Measurements from ENCODE around the gene TNNT2. TPM values are rescaled to one million over a fixed set of nuclear protein-coding genes. Genes with fewer than 3 reads are reported as not detected.

TNNT2 gene
- total and polyA plus RNA-seq, 2 of the 13 experiments (the other 11 are each of a cell fraction or from before 2014, with no cell fraction given): 0.20 to 0.63 TPM

DNA sequence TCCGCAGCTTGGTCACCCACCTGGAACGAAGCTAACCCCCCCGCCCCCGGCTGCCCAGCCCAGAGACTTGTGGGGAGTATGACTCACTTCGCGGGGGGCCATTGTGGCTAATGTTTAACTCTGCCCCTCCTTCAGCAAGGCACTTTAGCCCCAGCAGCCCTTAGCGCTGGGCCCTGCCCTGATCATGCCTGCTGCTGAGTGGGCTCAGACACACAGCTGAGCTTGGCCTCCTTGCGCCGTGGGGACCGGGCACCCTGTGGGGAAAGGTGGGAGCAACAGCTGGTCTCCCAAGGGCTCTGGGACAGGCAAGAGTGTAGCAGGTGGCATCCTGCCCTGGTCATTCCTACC lies 28.0 kb upstream of the TNNT2 start (continued):
- TF ChIP-seq, protein P1, sequence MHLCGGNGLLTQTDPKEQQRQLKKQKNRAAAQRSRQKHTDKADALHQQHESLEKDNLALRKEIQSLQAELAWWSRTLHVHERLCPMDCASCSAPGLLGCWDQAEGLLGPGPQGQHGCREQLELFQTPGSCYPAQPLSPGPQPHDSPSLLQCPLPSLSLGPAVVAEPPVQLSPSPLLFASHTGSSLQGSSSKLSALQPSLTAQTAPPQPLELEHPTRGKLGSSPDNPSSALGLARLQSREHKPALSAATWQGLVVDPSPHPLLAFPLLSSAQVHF (CRISPR knock-in tag; IDR thresholded peaks at IDR 0.05): no peak
- TF ChIP-seq, protein P2, sequence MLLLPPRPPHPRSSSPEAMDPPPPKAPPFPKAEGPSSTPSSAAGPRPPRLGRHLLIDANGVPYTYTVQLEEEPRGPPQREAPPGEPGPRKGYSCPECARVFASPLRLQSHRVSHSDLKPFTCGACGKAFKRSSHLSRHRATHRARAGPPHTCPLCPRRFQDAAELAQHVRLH (CRISPR knock-in tag; IDR thresholded peaks at IDR 0.05; ENCODE audit: borderline replicate concordance, low read depth): peak; percentile 69; the same call in 1 of the 2 replicates
- TF ChIP-seq SMYD3 (CRISPR knock-in tag; IDR thresholded peaks at IDR 0.05) (no peak), EP300 (IDR thresholded peaks at IDR 0.05; ENCODE audit: low read depth in 2 of 2, low read length in 2 of 2) (peak in 1 of 2 experiments; percentile 59; a peak in 1 of 4 replicates), EP300 (CRISPR knock-in tag; IDR thresholded peaks at IDR 0.05; ENCODE audit: borderline replicate concordance) (0 out of 2 replicates have a peak, but pooled peaks have one; percentile 48), ZBTB7B (CRISPR knock-in tag; IDR thresholded peaks at IDR 0.05) (peak; percentile 73), ARNT2 (CRISPR knock-in tag; IDR thresholded peaks at IDR 0.05; ENCODE audit: low read depth) (0 out of 2 replicates have a peak, but pooled peaks have one; percentile 35), ZNF264 (CRISPR knock-in tag; IDR thresholded peaks at IDR 0.05) (0 out of 2 replicates have a peak, but pooled peaks have one; percentile 43), MLLT10 (CRISPR knock-in tag; IDR thresholded peaks at IDR 0.05) (no peak), ZNF768 (CRISPR knock-in tag; IDR thresholded peaks at IDR 0.05) (peak; percentile 45), JUNB (CRISPR knock-in tag; IDR thresholded peaks at IDR 0.05; ENCODE audit: borderline replicate concordance) (peak; percentile 93), GABPB1 (CRISPR knock-in tag; IDR thresholded peaks at IDR 0.05) (peak; percentile 51), NCOA2 (CRISPR knock-in tag; IDR thresholded peaks at IDR 0.05) (0 out of 2 replicates have a peak, but pooled peaks have one; percentile 37), TRIM24 (CRISPR knock-in tag; IDR thresholded peaks at IDR 0.05) (no peak), POLR2A (IDR thresholded peaks at IDR 0.05; ENCODE audit: insufficient read depth in 1 of 2, low read depth in 2 of 2, low read length in 2 of 2) (peak in 1 of 2 experiments; percentile 73; a peak in 2 of 4 replicates), ZNF501 (CRISPR knock-in tag; IDR thresholded peaks at IDR 0.05) (peak; percentile 59; the same call in 1 of the 2 replicates), MIXL1 (CRISPR knock-in tag; IDR thresholded peaks at IDR 0.05) (peak; percentile 52; the same call in 1 of the 2 replicates)
- TF ChIP-seq, protein P3, sequence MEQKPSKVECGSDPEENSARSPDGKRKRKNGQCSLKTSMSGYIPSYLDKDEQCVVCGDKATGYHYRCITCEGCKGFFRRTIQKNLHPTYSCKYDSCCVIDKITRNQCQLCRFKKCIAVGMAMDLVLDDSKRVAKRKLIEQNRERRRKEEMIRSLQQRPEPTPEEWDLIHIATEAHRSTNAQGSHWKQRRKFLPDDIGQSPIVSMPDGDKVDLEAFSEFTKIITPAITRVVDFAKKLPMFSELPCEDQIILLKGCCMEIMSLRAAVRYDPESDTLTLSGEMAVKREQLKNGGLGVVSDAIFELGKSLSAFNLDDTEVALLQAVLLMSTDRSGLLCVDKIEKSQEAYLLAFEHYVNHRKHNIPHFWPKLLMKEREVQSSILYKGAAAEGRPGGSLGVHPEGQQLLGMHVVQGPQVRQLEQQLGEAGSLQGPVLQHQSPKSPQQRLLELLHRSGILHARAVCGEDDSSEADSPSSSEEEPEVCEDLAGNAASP (CRISPR knock-in tag; IDR thresholded peaks at IDR 0.05; ENCODE audit: borderline replicate concordance): peak; percentile 62; the same call in 1 of the 2 replicates
- TF ChIP-seq, protein P4, sequence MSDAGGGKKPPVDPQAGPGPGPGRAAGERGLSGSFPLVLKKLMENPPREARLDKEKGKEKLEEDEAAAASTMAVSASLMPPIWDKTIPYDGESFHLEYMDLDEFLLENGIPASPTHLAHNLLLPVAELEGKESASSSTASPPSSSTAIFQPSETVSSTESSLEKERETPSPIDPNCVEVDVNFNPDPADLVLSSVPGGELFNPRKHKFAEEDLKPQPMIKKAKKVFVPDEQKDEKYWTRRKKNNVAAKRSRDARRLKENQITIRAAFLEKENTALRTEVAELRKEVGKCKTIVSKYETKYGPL (CRISPR knock-in tag; IDR thresholded peaks at IDR 0.05): no peak
- TF ChIP-seq, protein P5, sequence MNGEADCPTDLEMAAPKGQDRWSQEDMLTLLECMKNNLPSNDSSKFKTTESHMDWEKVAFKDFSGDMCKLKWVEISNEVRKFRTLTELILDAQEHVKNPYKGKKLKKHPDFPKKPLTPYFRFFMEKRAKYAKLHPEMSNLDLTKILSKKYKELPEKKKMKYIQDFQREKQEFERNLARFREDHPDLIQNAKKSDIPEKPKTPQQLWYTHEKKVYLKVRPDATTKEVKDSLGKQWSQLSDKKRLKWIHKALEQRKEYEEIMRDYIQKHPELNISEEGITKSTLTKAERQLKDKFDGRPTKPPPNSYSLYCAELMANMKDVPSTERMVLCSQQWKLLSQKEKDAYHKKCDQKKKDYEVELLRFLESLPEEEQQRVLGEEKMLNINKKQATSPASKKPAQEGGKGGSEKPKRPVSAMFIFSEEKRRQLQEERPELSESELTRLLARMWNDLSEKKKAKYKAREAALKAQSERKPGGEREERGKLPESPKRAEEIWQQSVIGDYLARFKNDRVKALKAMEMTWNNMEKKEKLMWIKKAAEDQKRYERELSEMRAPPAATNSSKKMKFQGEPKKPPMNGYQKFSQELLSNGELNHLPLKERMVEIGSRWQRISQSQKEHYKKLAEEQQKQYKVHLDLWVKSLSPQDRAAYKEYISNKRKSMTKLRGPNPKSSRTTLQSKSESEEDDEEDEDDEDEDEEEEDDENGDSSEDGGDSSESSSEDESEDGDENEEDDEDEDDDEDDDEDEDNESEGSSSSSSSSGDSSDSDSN (CRISPR knock-in tag; IDR thresholded peaks at IDR 0.05): peak; percentile 51; the same call in 1 of the 2 replicates
- TF ChIP-seq, protein P6, sequence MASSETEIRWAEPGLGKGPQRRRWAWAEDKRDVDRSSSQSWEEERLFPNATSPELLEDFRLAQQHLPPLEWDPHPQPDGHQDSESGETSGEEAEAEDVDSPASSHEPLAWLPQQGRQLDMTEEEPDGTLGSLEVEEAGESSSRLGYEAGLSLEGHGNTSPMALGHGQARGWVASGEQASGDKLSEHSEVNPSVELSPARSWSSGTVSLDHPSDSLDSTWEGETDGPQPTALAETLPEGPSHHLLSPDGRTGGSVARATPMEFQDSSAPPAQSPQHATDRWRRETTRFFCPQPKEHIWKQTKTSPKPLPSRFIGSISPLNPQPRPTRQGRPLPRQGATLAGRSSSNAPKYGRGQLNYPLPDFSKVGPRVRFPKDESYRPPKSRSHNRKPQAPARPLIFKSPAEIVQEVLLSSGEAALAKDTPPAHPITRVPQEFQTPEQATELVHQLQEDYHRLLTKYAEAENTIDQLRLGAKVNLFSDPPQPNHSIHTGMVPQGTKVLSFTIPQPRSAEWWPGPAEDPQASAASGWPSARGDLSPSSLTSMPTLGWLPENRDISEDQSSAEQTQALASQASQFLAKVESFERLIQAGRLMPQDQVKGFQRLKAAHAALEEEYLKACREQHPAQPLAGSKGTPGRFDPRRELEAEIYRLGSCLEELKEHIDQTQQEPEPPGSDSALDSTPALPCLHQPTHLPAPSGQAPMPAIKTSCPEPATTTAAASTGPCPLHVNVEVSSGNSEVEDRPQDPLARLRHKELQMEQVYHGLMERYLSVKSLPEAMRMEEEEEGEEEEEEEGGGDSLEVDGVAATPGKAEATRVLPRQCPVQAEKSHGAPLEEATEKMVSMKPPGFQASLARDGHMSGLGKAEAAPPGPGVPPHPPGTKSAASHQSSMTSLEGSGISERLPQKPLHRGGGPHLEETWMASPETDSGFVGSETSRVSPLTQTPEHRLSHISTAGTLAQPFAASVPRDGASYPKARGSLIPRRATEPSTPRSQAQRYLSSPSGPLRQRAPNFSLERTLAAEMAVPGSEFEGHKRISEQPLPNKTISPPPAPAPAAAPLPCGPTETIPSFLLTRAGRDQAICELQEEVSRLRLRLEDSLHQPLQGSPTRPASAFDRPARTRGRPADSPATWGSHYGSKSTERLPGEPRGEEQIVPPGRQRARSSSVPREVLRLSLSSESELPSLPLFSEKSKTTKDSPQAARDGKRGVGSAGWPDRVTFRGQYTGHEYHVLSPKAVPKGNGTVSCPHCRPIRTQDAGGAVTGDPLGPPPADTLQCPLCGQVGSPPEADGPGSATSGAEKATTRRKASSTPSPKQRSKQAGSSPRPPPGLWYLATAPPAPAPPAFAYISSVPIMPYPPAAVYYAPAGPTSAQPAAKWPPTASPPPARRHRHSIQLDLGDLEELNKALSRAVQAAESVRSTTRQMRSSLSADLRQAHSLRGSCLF (CRISPR knock-in tag; IDR thresholded peaks at IDR 0.05; ENCODE audit: borderline replicate concordance): no peak
